Lung (tissue), 12 donors: Measurements from ENCODE around the gene SCYGR2. TPM values are rescaled to one million over a fixed set of nuclear protein-coding genes. Genes with fewer than 3 reads are reported as not detected.

ENCODE experiments used
- ATAC-seq: fragments of 200-7000 bp; cut with Tn5 transposase; one replicate; pipeline ENCODE4 v1.9.1; 2020; ENCODE audit warnings: moderate number of reproducible peaks; ENCODE audit not compliant: insufficient read depth, low FRiP score
- DNase-seq, 3 donors: peaks; one replicate each; pipeline ENCODE4 v3.0.0-alpha.2; 2013 to 2017
- H3K27ac ChIP-seq, 2 donors: one replicate each; pipeline ENCODE4 v1.5.1; 2013; ENCODE audit warnings: mild to moderate bottlenecking in 2 of 2, moderate library complexity in 2 of 2, control low read depth in 1 of 2, inconsistent platforms in 1 of 2, low read depth in 1 of 2, low read length in 1 of 2
- H3K27me3 ChIP-seq, 3 donors: one replicate each; pipeline ENCODE4 v1.5.1; 2013; ENCODE audit warnings: low read length in 2 of 3; ENCODE audit not compliant: control insufficient read depth in 3 of 3, insufficient read depth in 3 of 3
- H3K36me3 ChIP-seq, 4 donors: one replicate each; pipeline ENCODE4 v1.5.1; 2013; ENCODE audit warnings: low read length in 4 of 4, mild to moderate bottlenecking in 1 of 4, moderate library complexity in 1 of 4; ENCODE audit not compliant: control insufficient read depth in 4 of 4, insufficient read depth in 4 of 4
- H3K4me1 ChIP-seq, 5 donors: one replicate each; pipeline ENCODE4 v1.5.1; 2013; ENCODE audit warnings: low read length in 5 of 5, mild to moderate bottlenecking in 2 of 5, moderate library complexity in 1 of 5; ENCODE audit not compliant: control insufficient read depth in 5 of 5, insufficient read depth in 5 of 5
- H3K4me3 ChIP-seq: one replicate; pipeline ENCODE4 v1.5.1; 2013; ENCODE audit warnings: mild to moderate bottlenecking, control low read depth, moderate library complexity
- H3K9ac ChIP-seq, 2 donors: one replicate each; pipeline ENCODE4 v1.5.1; 2013; ENCODE audit warnings: low read length in 2 of 2, control low read depth in 1 of 2; ENCODE audit not compliant: insufficient read depth in 1 of 2
- H3K9me3 ChIP-seq, 4 donors: one replicate each; pipeline ENCODE4 v1.5.1; 2013; ENCODE audit warnings: low read length in 3 of 4, mild to moderate bottlenecking in 1 of 4, moderate library complexity in 1 of 4; ENCODE audit not compliant: control insufficient read depth in 4 of 4, insufficient read depth in 3 of 4
- CTCF ChIP-seq: IDR thresholded peaks from 2 replicates; pipeline ENCODE4 v1.5.1; 2012; ENCODE audit warnings: mild to moderate bottlenecking; ENCODE audit errors: control extremely low read depth, extremely low read depth
- WGBS, 2 donors: extraction: QIAGEN DNeasy Blood & Tissue Kit; methylation state at CpG; one replicate each; pipeline ENCODE4 v1.1.7; 2013; 5-methylcytosine and 5-hydroxymethylcytosine counted together
- polyA plus RNA-seq, 2 donors: library from polyadenylated mRNA; stranded (reverse); fragments of 200-250 nt; gene quantifications; one replicate each; pipeline ENCODE4 v1.2.1, GENCODE V29; 2013
- total RNA-seq, 2 donors: library from RNA; depleted of rRNA in 1 of 2; stranded (reverse); fragments of >200 nt in 1 of 2; gene quantifications; one replicate each; pipeline ENCODE4 v1.2.1, GENCODE V29; 2014 to 2021
- donor health status: control.
- donor health status: control.
- donor health status: Bipolar disorder and iron deficiency.
- donor health status: healthy.
- donor health status: DM: yes; HTN: yes; CAD: no.

SCYGR2 gene
- total and polyA plus RNA-seq, 4 donors = not detected

- H3K4me3 ChIP-seq = no peak overlapping the region
- no peaks in the 10 kb centered on the region for H3K4me1 ChIP-seq
- TF ChIP-seq CTCF = no peak
- H3K27me3 ChIP-seq = no peaks in the 10 kb centered on the region
- no peak for DNase-seq
- no peaks in the 10 kb centered on the region for H3K36me3 ChIP-seq
- peaks cover 0 to 10% (median 2%) of the 10 kb centered on the region in 4 donors for H3K9me3 ChIP-seq
- no peak overlapping the region for H3K9ac ChIP-seq
- H3K27ac ChIP-seq = no peak overlapping the region
- ATAC-seq = no peak
These were observed 16.3 kb upstream of the SCYGR2 start for GRCh38 chr2:227582369-227582768.

GRCh38 chr2:227592694-227593387 lies 5.9 kb upstream of the SCYGR2 start:
- Histone ChIP-seq H3K9ac (no peak overlapping the region), H3K27me3 (no peaks in the 10 kb centered on the region), H3K9me3 (peaks cover 0 to 3% (median 0%) of the 10 kb centered on the region in 4 donors), H3K36me3 (no peaks in the 10 kb centered on the region), H3K4me3 (no peak overlapping the region), H3K27ac (no peak overlapping the region), H3K4me1 (no peaks in the 10 kb centered on the region)
- 90 to 94% methylated on average over 1 of the region's 1 CpG for WGBS, 2 donors
- TF ChIP-seq CTCF = no peak
- DNase-seq (no peak), ATAC-seq (no peak)

GRCh38 chr2:227595797-227596196 lies 2.9 kb upstream of the SCYGR2 start:
- no peaks in the 10 kb centered on the region for H3K36me3 ChIP-seq
- WGBS, 2 donors = 54 to 65% methylated on average over 4 of the region's 4 CpGs
- no peak for DNase-seq

More at GRCh38 chr2:227595797-227596196, 2.9 kb upstream of the SCYGR2 start:
- no peak for TF ChIP-seq CTCF
- ATAC-seq = no peak
- Histone ChIP-seq H3K27ac (no peak overlapping the region), H3K4me3 (no peak overlapping the region), H3K9me3 (no peaks in the 10 kb centered on the region), H3K27me3 (no peaks in the 10 kb centered on the region), H3K9ac (no peak overlapping the region), H3K4me1 (no peaks in the 10 kb centered on the region)
